AG08396 (cell line): ENCODE data around the gene SDK1.

Source experiments
- DNase-seq: peaks from one replicate; pipeline ENCODE4 v3.0.0; 2012; ENCODE audit warnings: low spot score, mixed read lengths

The SDK1 gene

DNA sequence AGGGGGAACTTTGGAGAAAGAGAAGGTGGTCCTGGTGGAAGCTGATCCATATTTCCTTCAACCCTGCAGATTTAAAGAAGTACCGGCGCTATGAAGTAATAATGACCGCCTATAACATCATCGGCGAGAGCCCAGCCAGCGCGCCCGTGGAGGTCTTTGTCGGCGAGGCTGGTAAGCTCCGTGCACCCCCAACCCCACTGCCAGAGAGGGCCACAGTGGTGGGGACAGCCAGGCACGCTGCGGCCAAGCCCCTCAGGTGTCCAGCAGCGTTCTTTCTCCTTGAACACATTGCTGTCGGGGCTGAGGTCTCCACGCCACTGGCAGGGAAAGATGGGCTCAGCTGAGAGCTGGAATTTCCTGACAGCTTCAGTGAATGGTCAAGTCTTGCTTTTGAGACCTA lies 877.4 kb downstream of the SDK1 start:
- no peak for DNase-seq

GRCh38 chr7:4178916-4179687 lies 878.0 kb downstream of the SDK1 start:
- DNase-seq = no peak

- DNase-seq = no peak
Measured at GRCh38 chr7:4179688-4180380, 878.8 kb downstream of the SDK1 start.

- DNase-seq = no peak
Measured at GRCh38 chr7:4181446-4181845, 880.4 kb downstream of the SDK1 start.

GRCh38 chr7:4182605-4183300 lies 881.7 kb downstream of the SDK1 start:
- DNase-seq = no peak

DNA sequence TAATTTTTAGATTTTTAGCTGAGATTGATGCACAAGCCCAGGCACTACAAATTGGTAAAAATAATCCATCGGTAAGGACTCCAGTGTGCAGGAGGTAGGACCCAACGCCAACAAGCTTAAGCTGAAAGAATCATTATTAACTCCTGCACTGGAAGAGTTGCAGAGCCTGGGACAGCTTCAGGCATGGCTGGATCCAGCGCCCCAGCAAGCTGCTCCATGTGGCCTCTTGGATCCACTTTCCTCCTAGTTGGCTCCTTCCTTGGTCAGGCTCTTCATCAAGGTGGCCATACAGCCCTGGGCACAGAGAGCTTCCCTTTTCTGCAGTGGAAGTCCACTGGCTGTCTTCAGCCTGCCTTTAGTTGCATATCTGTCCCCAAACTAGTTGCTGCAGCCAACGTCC lies 883.6 kb downstream of the SDK1 start:
- DNase-seq = no peak

DNA sequence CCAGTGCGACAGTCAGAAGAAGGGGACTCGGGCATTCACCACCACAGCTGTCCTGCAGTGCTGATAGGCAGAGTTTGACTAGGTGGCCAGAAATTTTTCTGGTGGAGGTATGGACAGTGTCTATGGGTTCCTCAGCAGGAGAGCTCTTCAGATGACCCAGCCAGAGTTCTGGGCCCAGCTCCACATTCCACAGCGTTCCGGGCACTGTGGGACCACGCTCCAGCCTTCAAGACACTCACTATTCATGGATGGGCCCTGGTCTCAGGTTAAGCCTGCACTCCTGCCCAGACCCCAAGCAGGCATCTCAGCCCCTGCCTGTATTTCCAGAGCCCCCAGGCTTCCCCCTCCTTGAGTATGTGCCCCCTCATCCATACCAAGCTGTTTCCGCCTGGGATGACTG lies 884.1 kb downstream of the SDK1 start:
- no peak for DNase-seq

- DNase-seq = no peak
Measured at GRCh38 chr7:4185721-4186512, 884.9 kb downstream of the SDK1 start.

DNA sequence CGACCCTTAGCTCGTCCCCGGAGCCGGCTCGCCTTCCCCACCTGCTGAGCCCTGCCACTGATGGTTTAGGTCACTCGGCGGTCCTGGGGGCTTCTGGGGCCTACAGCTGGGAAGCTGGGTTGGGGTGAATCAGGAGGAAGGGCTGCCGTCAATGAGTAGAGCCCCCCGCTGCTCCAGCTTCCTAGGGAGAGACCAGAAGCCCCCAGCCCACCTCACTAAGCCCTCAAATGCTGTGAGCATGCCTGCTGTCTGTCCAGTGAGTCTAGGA lies 885.4 kb downstream of the SDK1 start:
- DNase-seq = no peak

- no peak for DNase-seq
Measured at GRCh38 chr7:4188651-4189050, 887.6 kb downstream of the SDK1 start.

GRCh38 chr7:4189131-4189570 lies 888.1 kb downstream of the SDK1 start:
- DNase-seq = no peak

DNA sequence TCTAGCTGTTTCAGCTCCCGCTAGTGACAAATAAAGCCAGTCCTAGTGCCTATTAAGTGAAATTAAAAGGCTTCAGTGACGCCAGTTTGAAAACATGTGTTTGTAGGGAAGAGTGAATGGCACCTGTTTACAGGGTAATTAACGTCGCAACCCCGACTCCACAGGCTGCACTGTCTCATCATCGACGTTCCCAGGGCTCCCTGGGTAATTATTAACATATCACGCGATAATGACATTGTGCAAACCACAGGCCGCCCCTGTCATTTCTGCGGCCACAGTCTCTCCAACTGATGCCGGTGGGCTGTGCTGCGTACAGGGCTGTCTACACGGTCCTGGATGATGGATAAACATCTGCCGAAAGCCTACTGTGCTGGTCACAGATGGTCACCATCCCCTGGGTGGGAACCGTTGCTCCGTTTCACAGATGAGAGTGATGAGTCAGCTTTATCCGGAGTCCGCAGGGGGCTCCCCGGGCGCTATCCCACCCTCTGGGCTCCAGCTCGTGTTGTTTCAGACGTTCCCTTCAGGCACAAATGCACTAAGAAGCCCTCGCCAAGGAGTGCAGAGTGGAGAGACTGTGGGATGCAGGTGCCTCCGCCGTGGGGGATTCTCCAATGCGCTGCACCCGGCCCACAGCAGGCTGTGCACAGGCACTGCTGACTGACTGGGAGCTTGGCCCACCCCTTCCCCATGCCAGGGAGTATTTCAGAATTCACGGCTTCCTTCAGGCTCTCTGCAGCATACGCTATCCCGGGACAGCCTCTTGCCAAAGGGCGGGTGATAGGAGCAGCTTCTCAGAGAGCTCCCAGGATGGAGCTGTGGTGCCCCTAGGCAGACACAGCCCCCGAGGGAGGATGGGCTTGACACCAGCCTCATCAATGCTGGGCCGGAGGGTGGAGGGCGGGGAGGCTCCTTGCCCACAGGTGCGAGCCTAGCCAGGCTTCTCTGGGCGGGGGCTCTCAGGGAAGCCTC lies 889.2 kb downstream of the SDK1 start:
- DNase-seq = no peak

DNA sequence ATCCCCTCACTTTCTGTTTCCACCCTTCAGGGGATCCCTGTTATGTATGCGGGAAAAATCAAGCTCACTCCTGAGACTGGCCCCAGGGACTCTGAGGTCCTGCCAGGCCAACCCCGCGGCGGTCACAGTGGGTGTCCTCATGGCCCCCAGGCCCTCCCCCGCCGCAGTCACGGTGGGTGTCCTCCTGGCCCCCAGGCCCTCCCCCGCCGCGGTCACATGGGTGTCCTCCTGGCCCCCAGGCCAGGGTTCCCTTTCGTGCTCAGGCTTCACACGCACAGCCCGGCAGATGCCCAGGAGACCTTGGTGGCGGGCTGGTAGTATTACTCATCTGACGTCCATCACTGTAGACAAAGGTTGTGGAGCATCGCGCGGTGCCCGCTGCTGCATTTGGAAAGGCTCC lies 890.0 kb downstream of the SDK1 start:
- DNase-seq = no peak

DNA sequence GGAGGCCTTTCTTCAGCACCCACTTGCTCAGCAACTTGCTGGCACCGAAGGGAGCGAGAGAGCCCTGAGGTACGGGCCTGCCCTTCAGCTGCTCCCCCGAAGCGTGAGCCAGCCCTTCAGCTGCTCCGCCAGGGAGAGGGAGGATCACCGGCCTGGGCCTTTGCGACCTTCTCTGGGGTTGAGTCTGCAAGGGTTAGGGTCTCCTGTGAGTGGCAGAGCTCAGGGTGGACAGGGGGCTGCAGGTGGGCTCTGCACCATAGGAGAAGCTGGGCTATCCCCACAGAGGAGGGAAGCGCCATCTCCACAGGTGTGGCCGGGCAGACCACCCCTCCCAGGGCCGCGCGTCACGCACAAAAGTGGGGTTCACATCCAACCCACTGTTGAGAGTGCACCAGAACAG lies 890.5 kb downstream of the SDK1 start:
- DNase-seq = no peak

DNA sequence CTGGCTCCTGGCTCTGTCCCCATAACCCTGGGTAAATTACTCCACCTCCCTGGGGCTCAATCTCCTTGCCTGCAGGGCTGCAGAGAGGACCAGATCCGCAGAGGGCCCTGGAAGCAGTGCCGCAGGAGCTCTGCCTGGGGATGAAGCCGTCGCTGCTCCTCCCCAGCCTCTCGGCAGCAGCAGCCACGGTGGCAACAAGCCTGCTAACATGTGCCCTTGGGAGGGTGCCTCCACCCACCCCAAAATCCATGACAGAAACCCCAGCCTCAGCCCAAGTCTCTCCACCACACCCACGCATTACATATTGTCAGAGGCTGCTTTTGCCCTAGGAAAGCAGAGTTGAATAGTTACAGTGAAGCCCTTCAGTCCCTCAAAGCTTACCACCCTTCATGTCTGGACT lies 894.6 kb downstream of the SDK1 start:
- no peak for DNase-seq

DNA sequence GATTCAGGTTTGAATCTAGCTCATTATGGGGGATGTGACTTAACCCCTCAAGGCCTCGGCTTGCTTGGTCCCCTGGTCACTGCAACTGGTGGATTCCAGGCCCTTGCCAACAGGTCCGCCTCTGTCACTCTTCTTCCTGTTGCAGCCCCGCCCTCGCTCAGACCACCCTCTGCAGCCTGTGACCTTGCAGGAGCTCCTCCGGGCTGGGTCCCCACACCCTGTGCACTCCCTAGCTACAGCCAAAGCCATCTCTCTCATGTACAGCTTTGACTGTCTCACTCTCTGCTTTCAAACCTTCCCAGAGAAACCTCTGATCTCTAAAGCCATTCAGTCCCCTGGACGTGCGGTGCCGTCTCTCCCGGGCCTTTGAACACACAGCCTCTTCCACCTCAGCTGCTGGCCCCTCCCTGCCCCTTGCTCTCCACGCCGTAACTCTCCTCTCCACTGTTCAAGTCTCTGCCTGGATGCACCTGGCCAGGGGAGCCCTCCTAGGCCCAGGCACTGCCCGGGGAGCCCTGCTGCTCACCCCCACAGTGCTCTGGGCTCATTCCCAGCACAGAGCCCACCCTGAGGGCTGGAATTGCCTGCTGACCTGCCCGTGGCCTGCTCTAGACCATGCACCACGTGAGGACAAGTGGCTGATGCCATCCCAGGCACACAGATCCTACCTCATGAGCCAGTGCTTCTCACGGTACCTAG lies 895.2 kb downstream of the SDK1 start:
- no peak for DNase-seq

DNA sequence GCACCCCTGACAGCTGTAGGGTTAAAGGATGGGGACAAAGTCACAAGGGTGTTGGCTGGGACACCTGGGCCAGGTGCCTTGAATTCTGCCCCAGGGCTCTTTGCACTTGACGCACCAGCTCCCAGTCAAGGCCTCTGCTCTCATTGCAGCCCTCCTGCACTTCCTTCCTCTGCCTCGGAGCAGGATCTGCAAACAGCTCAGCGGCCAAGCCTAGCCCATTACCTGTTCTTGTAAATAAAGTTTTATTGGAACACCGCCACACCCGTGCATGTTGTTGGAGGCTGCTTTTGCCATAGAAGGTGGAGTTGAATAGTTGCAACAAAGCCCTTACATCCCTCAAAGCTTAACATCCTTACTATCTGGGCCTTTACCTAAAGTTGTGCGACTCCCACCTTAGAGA lies 897.2 kb downstream of the SDK1 start:
- DNase-seq = no peak

DNA sequence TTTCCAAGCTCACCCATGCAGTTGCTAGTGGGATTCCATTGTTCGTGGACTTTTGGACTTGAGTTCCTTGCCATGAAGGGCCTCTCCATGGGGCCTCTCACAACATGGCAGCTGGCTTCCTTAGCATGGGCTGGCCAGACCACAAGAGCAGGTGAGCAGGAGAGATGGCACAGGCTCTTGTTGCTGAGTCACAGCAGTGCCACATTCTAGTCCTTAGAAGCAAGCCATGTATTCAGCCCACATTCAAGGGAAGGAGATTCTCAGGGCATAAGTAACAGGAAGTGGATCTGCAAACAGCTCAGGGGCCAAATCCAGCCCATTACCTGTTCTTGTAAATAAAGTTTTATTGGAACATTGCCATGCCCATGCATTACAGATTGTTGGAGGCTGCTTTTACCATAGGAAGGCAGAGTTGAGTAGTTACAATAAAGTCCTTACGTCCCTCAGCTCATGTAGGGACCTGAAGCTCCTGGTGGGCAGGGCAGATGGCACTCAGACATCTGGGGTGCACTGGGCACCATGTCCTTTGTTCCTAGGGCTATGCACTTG lies 899.6 kb downstream of the SDK1 start:
- no peak for DNase-seq

DNA sequence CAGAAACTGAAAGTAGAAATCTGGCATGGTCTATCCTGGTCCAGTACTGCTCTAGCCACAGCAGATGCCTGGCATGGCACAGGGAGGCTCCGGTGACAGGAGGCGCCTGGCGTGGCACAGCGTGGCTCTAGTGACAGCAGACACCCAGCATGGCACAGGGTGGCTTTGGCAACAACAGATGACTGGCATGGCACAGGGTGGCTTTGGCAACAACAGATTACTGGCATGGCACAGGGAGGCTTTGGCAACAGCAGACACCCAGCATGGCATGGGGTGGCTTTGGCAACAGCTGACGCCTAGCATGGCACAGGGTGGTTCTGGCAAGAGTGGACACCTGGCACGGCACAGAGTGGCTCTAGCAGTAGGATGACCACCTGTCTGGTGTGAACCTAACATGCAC lies 900.5 kb downstream of the SDK1 start:
- no peak for DNase-seq

- DNase-seq = no peak
Measured at GRCh38 chr7:4202154-4202736, 901.2 kb downstream of the SDK1 start.
